HCT116 (cell line): ENCODE results near the gene SLC22A23. TPM values are rescaled to one million over a fixed set of nuclear protein-coding genes. Genes with fewer than 3 reads are reported as not detected.

Experiments
- ATAC-seq: fragments of 200-7000 bp; cut with Tn5 transposase; 2 replicates; pipeline ENCODE4 v1.9.1; 2020; ENCODE audit warnings: mild to moderate bottlenecking, moderate library complexity
- BruUV-seq: library from RNA; stranded (reverse); fragments of 400-500 nt; replicated peaks from 2 replicates; lab custom pipeline; 2021; lab: Mats Ljungman, UMichigan
- CTCF ChIA-PET: fragments of 300-600 bp; sonication (Branson Sonifier 250); formaldehyde crosslinking; loops from one replicate; lab custom pipeline; 2021; ENCODE audit warnings: antibody characterized with exemption; lab: Charles Lee
- POLR2A ChIA-PET: fragments of 300-600, 350-600 bp; sonication (Branson Sonifier 250); formaldehyde crosslinking; loops from one replicate; lab custom pipeline; 2021; ENCODE audit warnings: antibody characterized with exemption; lab: Charles Lee
- RAD21 ChIA-PET, 2 experiments: fragments of 300-600 bp; sonication (Branson Sonifier 250); formaldehyde crosslinking; loops; one replicate each; lab custom pipeline; 2023; ENCODE audit warnings: low total read pairs in 2 of 2; ENCODE audit not compliant: uncharacterized antibody in 2 of 2, unreplicated experiment in 2 of 2, low non-redundant PET in 1 of 2; lab: Charles Lee
- DNase-seq: peaks from one replicate; pipeline ENCODE4 v3.0.0-alpha.2; 2010; ENCODE audit warnings: low read depth, low spot score
- H2AFZ ChIP-seq: fragments of 200-600 bp; shearing (Covaris generic), sonication (generic); 2 replicates; pipeline ENCODE4 v1.6.1; 2017; ENCODE audit warnings: low read depth, mixed run types, mixed read lengths, antibody characterized with exemption, low read length; ENCODE audit not compliant: poor library complexity, severe bottlenecking
- H3K27ac ChIP-seq: 2 replicates; pipeline ENCODE4 v1.5.1; 2012; ENCODE audit warnings: low read depth, low read length
- H3K27me3 ChIP-seq: fragments of 200-600 bp; sonication (generic); 2 replicates; pipeline ENCODE4 v1.6.1; 2016; ENCODE audit warnings: mixed run types, low read length, mixed read lengths; ENCODE audit not compliant: insufficient read depth
- H3K36me3 ChIP-seq, 2 experiments: fragments of 200-500 bp in 1 of 2; fragments of 200-600 bp in 1 of 2; sonication (Bioruptor generic) in 1 of 2; sonication (generic) in 1 of 2; 2 replicates each; pipeline versions ENCODE4 v1.5.1 to v1.6.1; 2014 to 2016; ENCODE audit warnings: low read length in 2 of 2, inconsistent platforms in 1 of 2, mixed read lengths in 1 of 2, mixed run types in 1 of 2; ENCODE audit not compliant: insufficient read depth in 2 of 2, control insufficient read depth in 1 of 2
- H3K4me1 ChIP-seq, 2 experiments: fragments of 200-600 bp in 1 of 2; sonication (generic) in 1 of 2; 2 replicates each; pipeline versions ENCODE4 v1.5.1 to v1.6.1; 2012 to 2017; ENCODE audit warnings: low read length in 2 of 2, inconsistent platforms in 1 of 2, mild to moderate bottlenecking in 1 of 2, mixed read lengths in 1 of 2, mixed run types in 1 of 2, moderate library complexity in 1 of 2; ENCODE audit not compliant: insufficient read depth in 2 of 2, control insufficient read depth in 1 of 2
- H3K4me2 ChIP-seq: fragments of 200-600 bp; sonication (generic); 2 replicates; pipeline ENCODE4 v1.6.1; 2017; ENCODE audit warnings: mixed run types, low read length, mixed read lengths
- H3K4me3 ChIP-seq, 2 experiments: fragments of 200-600 bp in 1 of 2; sonication (generic) in 1 of 2; replicated peaks in 1 of 2; 2 replicates each; pipeline ENCODE4 v1.5.1; 2011 to 2016; ENCODE audit warnings: low read length in 2 of 2, control low read depth in 1 of 2, low read depth in 1 of 2, mild to moderate bottlenecking in 1 of 2, mixed read lengths in 1 of 2, mixed run types in 1 of 2
- H3K79me2 ChIP-seq: fragments of 200-600 bp; sonication (generic); 2 replicates; pipeline ENCODE4 v1.6.1; 2017; ENCODE audit warnings: mild to moderate bottlenecking, mixed run types, low read length, moderate library complexity, mixed read lengths; ENCODE audit not compliant: insufficient read depth
- H3K9ac ChIP-seq: fragments of 200-600 bp; sonication (generic); 2 replicates; pipeline ENCODE4 v1.6.1; 2016; ENCODE audit warnings: low read length, mixed read lengths
- H3K9me2 ChIP-seq: fragments of 200-600 bp; sonication (generic), shearing (Covaris generic); 2 replicates; pipeline ENCODE4 v1.6.1; 2017; ENCODE audit warnings: mixed run types, mild to moderate bottlenecking, moderate library complexity; ENCODE audit not compliant: insufficient read depth
- H3K9me3 ChIP-seq, 2 experiments: fragments of 200-500 bp in 1 of 2; fragments of 200-600 bp in 1 of 2; sonication (Bioruptor generic) in 1 of 2; sonication (generic) in 1 of 2; 2 replicates each; pipeline ENCODE4 v1.6.1; 2014 to 2017; ENCODE audit warnings: low read length in 2 of 2, mixed read lengths in 2 of 2, inconsistent platforms in 1 of 2, low read depth in 1 of 2, mild to moderate bottlenecking in 1 of 2, mixed run types in 1 of 2, moderate library complexity in 1 of 2; ENCODE audit not compliant: control insufficient read depth in 1 of 2, insufficient read depth in 1 of 2
- H4K20me1 ChIP-seq: fragments of 200-600 bp; sonication (generic), shearing (Covaris generic); 2 replicates; pipeline ENCODE4 v1.6.1; 2017; ENCODE audit warnings: mixed run types, mild to moderate bottlenecking, moderate library complexity; ENCODE audit not compliant: insufficient read depth
- CBX3 ChIP-seq: IDR thresholded peaks from 2 replicates; pipeline ENCODE4 v1.6.1; 2012; ENCODE audit warnings: low read depth
- CEBPB ChIP-seq: IDR thresholded peaks from 2 replicates; pipeline ENCODE4 v1.6.1; 2012; ENCODE audit warnings: low read depth
- EGR1 ChIP-seq: IDR thresholded peaks from 2 replicates; pipeline ENCODE4 v1.6.1; 2012; ENCODE audit warnings: low read depth
- ELF1 ChIP-seq: IDR thresholded peaks from 2 replicates; pipeline ENCODE4 v1.6.1; 2012; ENCODE audit warnings: low read depth, borderline replicate concordance
- EZH2 ChIP-seq: fragments of 200-600 bp; sonication (generic); IDR thresholded peaks from 2 replicates; pipeline ENCODE4 v1.6.1; 2017; ENCODE audit warnings: antibody characterized with exemption, mixed run types
- EZH2phosphoT487 ChIP-seq: fragments of 200-600 bp; IDR thresholded peaks from 2 replicates; pipeline ENCODE4 v1.6.1; 2018; ENCODE audit warnings: antibody characterized with exemption, borderline replicate concordance
- FOSL1 ChIP-seq: IDR thresholded peaks from 2 replicates; pipeline ENCODE4 v1.6.1; 2012; ENCODE audit warnings: low read depth
- POLR2A ChIP-seq: IDR thresholded peaks from 2 replicates; pipeline ENCODE4 v1.7.0; 2011; ENCODE audit warnings: borderline replicate concordance; ENCODE audit not compliant: insufficient read depth, insufficient read length; ENCODE audit errors: extremely low read depth
- POLR2AphosphoS5 ChIP-seq: IDR thresholded peaks from 2 replicates; pipeline ENCODE4 v1.6.1; 2011; ENCODE audit warnings: mild to moderate bottlenecking, low read depth, low read length, moderate library complexity
- RAD21 ChIP-seq: IDR thresholded peaks from 2 replicates; pipeline ENCODE4 v1.6.1; 2012; ENCODE audit warnings: low read depth, mild to moderate bottlenecking
- SIN3A ChIP-seq: IDR thresholded peaks from 2 replicates; pipeline ENCODE4 v1.6.1; 2012; ENCODE audit warnings: low read depth
- SP1 ChIP-seq: IDR thresholded peaks from 2 replicates; pipeline ENCODE4 v1.6.1; 2012; ENCODE audit warnings: low read depth
- SRF ChIP-seq: IDR thresholded peaks from 2 replicates; pipeline ENCODE4 v1.6.1; 2012; ENCODE audit warnings: low read depth
- TCF7L2 ChIP-seq: IDR thresholded peaks from 2 replicates; pipeline ENCODE4 v1.7.0; 2011; ENCODE audit warnings: borderline replicate concordance, inconsistent platforms; ENCODE audit not compliant: insufficient read depth, insufficient read length; ENCODE audit errors: extremely low read depth
- YY1 ChIP-seq: IDR thresholded peaks from 2 replicates; pipeline ENCODE4 v1.6.1; 2011; ENCODE audit warnings: low read length, low read depth, moderate library complexity, mild to moderate bottlenecking; ENCODE audit not compliant: insufficient replicate concordance; ENCODE audit errors: extremely low read depth
- ZFX ChIP-seq: fragments of 450-650 bp; IDR thresholded peaks from 2 replicates; pipeline ENCODE4 v1.6.1; 2017
- ZNF274 ChIP-seq: fragments of 200-500 bp; sonication (Bioruptor generic); IDR thresholded peaks from 2 replicates; pipeline ENCODE4 v1.6.1; 2014; ENCODE audit warnings: mild to moderate bottlenecking, low read depth, low read length, inconsistent platforms
- intact Hi-C: fragments of 100-400 bp; cut with micrococcal nuclease; formaldehyde crosslinking; loops from 2 replicates; pipeline ENCODE4 v1.10.0; 2022
- total RNA-seq: library from RNA; stranded (reverse); gene quantifications from one replicate; pipeline ENCODE4 v1.2.1, GENCODE V29; 2021; ENCODE audit not compliant: unreplicated experiment
- TF ChIP-seq, protein P1 (sequence below), 3 experiments: fragments of 200-600 bp in 1 of 3; sonication (generic) in 1 of 3; IDR thresholded peaks in 2 of 3; conservative IDR thresholded peaks in 1 of 3; 2 replicates each; pipeline ENCODE4 v1.5.1; 2012 to 2017; ENCODE audit warnings: low read depth in 2 of 3, low read length in 2 of 3, antibody characterized with exemption in 1 of 3, borderline replicate concordance in 1 of 3, control low read depth in 1 of 3, mild to moderate bottlenecking in 1 of 3, mixed read lengths in 1 of 3, mixed run types in 1 of 3, moderate library complexity in 1 of 3; ENCODE audit not compliant: insufficient read depth in 1 of 3

Gene SLC22A23
- total RNA-seq, 1 experiment from 2014 or later: 11.5 TPM

DNA sequence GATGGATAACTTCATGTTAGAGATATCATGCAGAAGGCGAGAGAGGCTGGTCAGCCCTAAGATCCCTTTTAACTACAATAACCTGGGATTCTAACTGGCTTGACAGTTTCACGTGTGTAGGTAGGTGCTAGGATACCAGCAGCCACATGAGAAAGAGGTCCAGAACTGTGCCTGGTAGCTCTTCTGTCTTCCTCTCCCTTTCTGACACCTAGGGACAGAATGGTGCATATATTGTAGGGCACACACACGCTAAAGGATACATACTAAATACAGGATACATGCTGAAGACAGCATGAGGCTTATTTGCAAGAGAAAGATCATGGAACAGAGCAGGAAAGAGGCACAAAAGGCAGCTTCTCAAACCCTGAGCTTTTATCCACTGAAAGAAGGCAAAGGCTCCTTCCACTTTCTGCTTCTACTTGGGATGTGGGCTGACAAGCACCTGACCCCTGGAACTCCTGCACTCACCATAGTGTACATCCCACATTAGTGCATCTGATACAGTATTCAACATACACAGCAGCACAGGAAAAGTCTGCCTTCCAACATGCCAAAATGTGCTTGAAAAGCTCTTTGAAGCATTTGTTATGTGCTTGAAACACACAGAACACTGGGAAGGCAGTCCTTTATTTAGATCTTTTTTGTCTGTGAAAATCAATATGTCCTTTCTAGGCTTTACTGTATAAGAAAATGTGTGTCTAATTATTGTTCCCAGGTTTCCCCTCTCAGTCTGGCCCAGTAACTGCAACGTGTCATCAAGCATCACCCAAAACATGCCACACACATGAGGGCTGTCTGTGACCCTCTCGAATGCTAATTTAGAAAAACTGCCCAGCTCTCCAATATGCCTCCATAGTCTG is 3.2 kb downstream of the SLC22A23 start:
- H3K4me2 ChIP-seq: no peak overlapping the region
- intact Hi-C loops: no loop called here

DNA sequence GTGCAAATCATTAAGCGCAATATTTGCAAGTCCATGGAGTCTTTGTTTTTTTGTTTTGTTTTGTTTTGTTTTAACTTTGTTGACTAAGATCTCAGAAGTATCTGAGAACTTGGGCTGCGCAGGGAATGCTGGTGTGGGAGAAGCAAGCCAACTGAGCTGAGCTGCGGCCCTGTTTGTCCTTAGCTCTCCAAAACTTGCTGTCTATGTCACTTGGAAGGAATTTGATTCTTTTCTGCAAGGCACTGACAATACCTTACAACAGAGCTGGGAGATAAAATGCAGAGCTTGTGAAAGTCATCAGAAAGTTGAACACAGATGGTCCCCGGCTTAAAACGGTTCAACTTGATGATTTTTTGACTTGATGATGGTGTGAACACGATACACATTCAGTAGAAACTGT is 5.4 kb downstream of the SLC22A23 start:
- no peak for ATAC-seq
- Histone ChIP-seq H3K79me2 (peaks cover 18% of the 10 kb centered on the region), H2AFZ (no peak overlapping the region), H3K9ac (no peak overlapping the region), H3K4me3 (no peak overlapping the region), H3K9me2 (no peaks in the 10 kb centered on the region), H3K9me3 (no peaks in the 10 kb centered on the region), H3K4me2 (no peak overlapping the region), H3K4me1 (peaks cover 10 to 12% of the 10 kb centered on the region in 2 experiments), H3K36me3 (0 out of 4 replicates have a peak, but pooled peaks cover 0 to 3% of the 10 kb centered on the region in 2 experiments), H3K27ac (no peak overlapping the region), H4K20me1 (no peaks in the 10 kb centered on the region), H3K27me3 (no peaks in the 10 kb centered on the region)
- ChIA-PET RAD21 (no interaction called here), POLR2A (no interaction called here), CTCF (no interaction called here)
- DNase-seq: no peak
- intact Hi-C loops: no loop called here
- BruUV-seq: no TSS peak
- TF ChIP-seq ELF1 (no peak), CBX3 (no peak), POLR2AphosphoS5 (no peak), EZH2phosphoT487 (no peak), CEBPB (no peak), EGR1 (no peak), FOSL1 (no peak), SP1 (no peak), YY1 (no peak), SIN3A (no peak), EZH2 (no peak), TCF7L2 (no peak), SRF (no peak), POLR2A (no peak), ZNF274 (no peak)
- TF ChIP-seq, protein P1, sequence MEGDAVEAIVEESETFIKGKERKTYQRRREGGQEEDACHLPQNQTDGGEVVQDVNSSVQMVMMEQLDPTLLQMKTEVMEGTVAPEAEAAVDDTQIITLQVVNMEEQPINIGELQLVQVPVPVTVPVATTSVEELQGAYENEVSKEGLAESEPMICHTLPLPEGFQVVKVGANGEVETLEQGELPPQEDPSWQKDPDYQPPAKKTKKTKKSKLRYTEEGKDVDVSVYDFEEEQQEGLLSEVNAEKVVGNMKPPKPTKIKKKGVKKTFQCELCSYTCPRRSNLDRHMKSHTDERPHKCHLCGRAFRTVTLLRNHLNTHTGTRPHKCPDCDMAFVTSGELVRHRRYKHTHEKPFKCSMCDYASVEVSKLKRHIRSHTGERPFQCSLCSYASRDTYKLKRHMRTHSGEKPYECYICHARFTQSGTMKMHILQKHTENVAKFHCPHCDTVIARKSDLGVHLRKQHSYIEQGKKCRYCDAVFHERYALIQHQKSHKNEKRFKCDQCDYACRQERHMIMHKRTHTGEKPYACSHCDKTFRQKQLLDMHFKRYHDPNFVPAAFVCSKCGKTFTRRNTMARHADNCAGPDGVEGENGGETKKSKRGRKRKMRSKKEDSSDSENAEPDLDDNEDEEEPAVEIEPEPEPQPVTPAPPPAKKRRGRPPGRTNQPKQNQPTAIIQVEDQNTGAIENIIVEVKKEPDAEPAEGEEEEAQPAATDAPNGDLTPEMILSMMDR (IDR thresholded peaks at IDR 0.05 in 2 of 3, conservative IDR thresholded peaks at IDR 0.05 in 1 of 3; ENCODE audit: borderline replicate concordance in 1 of 3, insufficient read depth in 1 of 3, low read depth in 2 of 3, low read length in 2 of 3): no peak

More for the DNA sequence above, 3.2 kb downstream of the SLC22A23 start:
- Histone ChIP-seq H4K20me1 (no peaks in the 10 kb centered on the region), H3K4me3 (no peak overlapping the region), H2AFZ (no peak overlapping the region), H3K79me2 (peaks cover 18% of the 10 kb centered on the region), H3K27ac (no peak overlapping the region), H3K4me1 (peaks cover 10 to 22% of the 10 kb centered on the region in 2 experiments), H3K27me3 (no peaks in the 10 kb centered on the region), H3K9me2 (no peaks in the 10 kb centered on the region), H3K9ac (no peak overlapping the region), H3K36me3 (0 out of 4 replicates have a peak, but pooled peaks cover 0 to 3% of the 10 kb centered on the region in 2 experiments), H3K9me3 (no peaks in the 10 kb centered on the region)
- RAD21 ChIA-PET: no interaction called here
- POLR2A ChIA-PET: no interaction called here
- no peak for DNase-seq
- TF ChIP-seq ZFX (no peak), RAD21 (peak; percentile 37)
- ATAC-seq: no peak
- BruUV-seq: no TSS peak
- CTCF ChIA-PET: no interaction called here
